Astrocyte (in vitro differentiated cells and primary cell): ENCODE results near the gene IGF2R. TPM values are rescaled to one million over a fixed set of nuclear protein-coding genes. Genes with fewer than 3 reads are reported as not detected.
A peak's percentile ranks its signal among the peaks of the same experiment; 100 is the strongest.

ENCODE experiments used
- DNase-seq: peaks from one replicate; pipeline ENCODE4 v3.0.0-alpha.2; 2010; ENCODE audit warnings: low read depth
- FAIRE-seq: peaks from 2 replicates; lab custom pipeline; 2011; peaks lifted over from hg19 to GRCh38; lab: Jason Lieb, UNC
- H2AFZ ChIP-seq: 2 replicates; pipeline ENCODE4 v1.6.0; 2012; ENCODE audit warnings: low read depth, low read length, inconsistent platforms
- H3K27ac ChIP-seq: 2 replicates; pipeline ENCODE4 v1.5.1; 2011; ENCODE audit warnings: low read depth, low read length, inconsistent platforms
- H3K27me3 ChIP-seq: 2 replicates; pipeline ENCODE4 v1.6.0; 2011; ENCODE audit warnings: low read length, inconsistent platforms; ENCODE audit not compliant: insufficient read depth
- H3K36me3 ChIP-seq: 2 replicates; pipeline ENCODE4 v1.5.1; 2011; ENCODE audit warnings: low read length, inconsistent platforms; ENCODE audit not compliant: insufficient read depth
- H3K4me1 ChIP-seq: 2 replicates; pipeline ENCODE4 v1.5.1; 2011; ENCODE audit warnings: low read length, inconsistent platforms; ENCODE audit not compliant: insufficient read depth
- H3K4me2 ChIP-seq: 2 replicates; pipeline ENCODE4 v1.6.0; 2012; ENCODE audit warnings: low read length, inconsistent platforms
- H3K4me3 ChIP-seq: 2 replicates; pipeline ENCODE4 v1.5.1; 2011; ENCODE audit warnings: low read depth, mild to moderate bottlenecking, low read length, inconsistent platforms; ENCODE audit not compliant: insufficient read depth
- H3K79me2 ChIP-seq: 2 replicates; pipeline ENCODE4 v1.6.0; 2012; ENCODE audit warnings: mild to moderate bottlenecking, low read length, inconsistent platforms; ENCODE audit not compliant: insufficient read depth
- H3K9ac ChIP-seq: 2 replicates; pipeline ENCODE4 v1.6.0; 2012; ENCODE audit warnings: mild to moderate bottlenecking, low read length, inconsistent platforms
- H3K9me3 ChIP-seq: 2 replicates; pipeline ENCODE4 v1.5.1; 2012; ENCODE audit warnings: low read depth, mild to moderate bottlenecking, low read length, inconsistent platforms; ENCODE audit not compliant: insufficient read depth
- H4K20me1 ChIP-seq: 2 replicates; pipeline ENCODE4 v1.6.0; 2012; ENCODE audit warnings: low read length, inconsistent platforms; ENCODE audit not compliant: insufficient read depth
- H3K27ac Mint-ChIP-seq: one replicate; pipeline ENCODE4 v1.8.0; 2021; ENCODE audit warnings: mild to moderate bottlenecking, mixed read lengths; ENCODE audit not compliant: unreplicated experiment
- H3K27me3 Mint-ChIP-seq: one replicate; pipeline ENCODE4 v1.8.0; 2021; ENCODE audit warnings: low read depth, mixed read lengths; ENCODE audit not compliant: unreplicated experiment
- H3K36me3 Mint-ChIP-seq: one replicate; pipeline ENCODE4 v1.8.0; 2021; ENCODE audit warnings: low read depth, mixed read lengths; ENCODE audit not compliant: unreplicated experiment
- H3K4me1 Mint-ChIP-seq: one replicate; pipeline ENCODE4 v1.8.0; 2021; ENCODE audit warnings: low read depth, mixed read lengths; ENCODE audit not compliant: unreplicated experiment
- H3K4me3 Mint-ChIP-seq: one replicate; pipeline ENCODE4 v1.8.0; 2021; ENCODE audit warnings: mild to moderate bottlenecking, moderate library complexity, mixed read lengths; ENCODE audit not compliant: unreplicated experiment
- H3K9me3 Mint-ChIP-seq: one replicate; pipeline ENCODE4 v1.8.0; 2021; ENCODE audit warnings: mild to moderate bottlenecking, mixed read lengths; ENCODE audit not compliant: unreplicated experiment
- EZH2 ChIP-seq: IDR thresholded peaks from 2 replicates; pipeline ENCODE4 v1.6.1; 2012; ENCODE audit warnings: mild to moderate bottlenecking, low read length, inconsistent platforms; ENCODE audit not compliant: insufficient read depth
- total RNA-seq: library from RNA; stranded (reverse); gene quantifications from 2 replicates; pipeline ENCODE4 v1.2.1, GENCODE V29; 2021
- TF ChIP-seq, protein P1 (sequence below): IDR thresholded peaks from 2 replicates; pipeline ENCODE4 v1.5.1; 2011; ENCODE audit warnings: low read depth, mild to moderate bottlenecking, inconsistent platforms, low read length, moderate library complexity; ENCODE audit not compliant: insufficient read depth

IGF2R gene
- total RNA-seq, 1 donor from 2014 or later, result 173 TPM

DNA sequence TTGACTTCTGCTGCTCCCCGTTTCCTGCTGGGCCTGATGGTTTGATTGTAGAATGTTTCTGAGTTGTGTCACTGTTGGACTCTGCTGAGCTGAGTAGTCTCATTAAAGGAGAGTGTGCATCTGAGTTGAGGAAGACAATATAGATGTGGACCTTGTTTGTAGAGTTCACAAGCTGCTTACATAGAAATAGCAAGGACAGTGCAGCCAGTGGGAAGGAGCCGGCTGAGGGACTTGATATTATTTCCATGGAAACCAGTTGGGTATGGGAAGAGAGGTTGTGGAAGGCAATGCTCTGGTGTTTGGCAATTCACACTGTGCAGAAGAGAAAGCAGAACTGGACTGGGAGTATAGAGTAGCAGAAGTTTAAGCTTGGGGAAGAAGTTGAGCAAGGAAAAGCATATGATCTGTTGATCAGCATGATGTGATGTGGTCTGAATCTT lies 14.8 kb downstream of the IGF2R start:
- Mint-ChIP-seq H3K27ac (no peak overlapping the region), H3K4me3 (peak overlapping the region; percentile 0), H3K4me1 (peaks cover 62% of the 10 kb centered on the region), H3K27me3 (no peaks in the 10 kb centered on the region), H3K36me3 (no peaks in the 10 kb centered on the region), H3K9me3 (no peaks in the 10 kb centered on the region)
- Histone ChIP-seq H2AFZ (no peak overlapping the region), H3K4me2 (peak overlapping the region; percentile 69), H3K27ac (peak overlapping the region; percentile 68), H3K9ac (peak overlapping the region; percentile 11), H3K27me3 (no peaks in the 10 kb centered on the region), H3K4me3 (no peak overlapping the region), H4K20me1 (peaks cover 82% of the 10 kb centered on the region), H3K36me3 (no peaks in the 10 kb centered on the region), H3K79me2 (peaks cover 96% of the 10 kb centered on the region), H3K4me1 (peaks cover 56% of the 10 kb centered on the region), H3K9me3 (no peaks in the 10 kb centered on the region)
- TF ChIP-seq, protein P1, sequence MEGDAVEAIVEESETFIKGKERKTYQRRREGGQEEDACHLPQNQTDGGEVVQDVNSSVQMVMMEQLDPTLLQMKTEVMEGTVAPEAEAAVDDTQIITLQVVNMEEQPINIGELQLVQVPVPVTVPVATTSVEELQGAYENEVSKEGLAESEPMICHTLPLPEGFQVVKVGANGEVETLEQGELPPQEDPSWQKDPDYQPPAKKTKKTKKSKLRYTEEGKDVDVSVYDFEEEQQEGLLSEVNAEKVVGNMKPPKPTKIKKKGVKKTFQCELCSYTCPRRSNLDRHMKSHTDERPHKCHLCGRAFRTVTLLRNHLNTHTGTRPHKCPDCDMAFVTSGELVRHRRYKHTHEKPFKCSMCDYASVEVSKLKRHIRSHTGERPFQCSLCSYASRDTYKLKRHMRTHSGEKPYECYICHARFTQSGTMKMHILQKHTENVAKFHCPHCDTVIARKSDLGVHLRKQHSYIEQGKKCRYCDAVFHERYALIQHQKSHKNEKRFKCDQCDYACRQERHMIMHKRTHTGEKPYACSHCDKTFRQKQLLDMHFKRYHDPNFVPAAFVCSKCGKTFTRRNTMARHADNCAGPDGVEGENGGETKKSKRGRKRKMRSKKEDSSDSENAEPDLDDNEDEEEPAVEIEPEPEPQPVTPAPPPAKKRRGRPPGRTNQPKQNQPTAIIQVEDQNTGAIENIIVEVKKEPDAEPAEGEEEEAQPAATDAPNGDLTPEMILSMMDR, result no peak
- TF ChIP-seq EZH2, result no peak
- no peak for FAIRE-seq
- no peak for DNase-seq

DNA sequence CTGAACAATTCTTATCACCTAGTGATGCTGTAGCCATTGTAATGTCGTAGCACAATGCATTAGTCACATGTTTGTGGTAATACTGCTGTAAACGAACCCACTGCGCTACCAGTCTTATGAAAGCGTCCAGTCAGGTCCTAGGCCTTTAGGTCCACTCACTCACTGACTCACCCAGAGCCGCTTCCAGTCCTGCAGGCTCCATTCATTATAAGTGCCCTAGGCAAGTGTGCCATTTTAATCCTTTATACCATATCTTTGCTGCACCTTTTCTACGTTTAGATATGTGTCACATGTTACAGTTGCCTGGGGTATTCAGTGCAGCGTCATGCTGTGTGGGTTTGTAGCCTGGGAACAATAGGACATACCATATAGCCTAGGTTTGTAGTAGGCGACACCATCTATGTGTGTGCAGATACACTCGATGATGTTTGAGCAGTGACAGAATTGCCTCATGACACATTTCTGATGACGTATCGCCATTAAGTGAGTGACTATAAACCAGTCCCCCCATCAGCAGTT lies 15.4 kb downstream of the IGF2R start:
- no peaks in the 10 kb centered on the region for H3K36me3 ChIP-seq
- peak overlapping the region; percentile 68 for H3K27ac ChIP-seq
- no peaks in the 10 kb centered on the region for H3K9me3 ChIP-seq
- TF ChIP-seq EZH2, result no peak
- FAIRE-seq, result no peak
- Mint-ChIP-seq H3K27ac (no peak overlapping the region), H3K4me3 (no peak overlapping the region), H3K36me3 (no peaks in the 10 kb centered on the region), H3K9me3 (no peaks in the 10 kb centered on the region), H3K27me3 (no peaks in the 10 kb centered on the region), H3K4me1 (peaks cover 62% of the 10 kb centered on the region)
- peaks cover 56% of the 10 kb centered on the region for H3K4me1 ChIP-seq
- no peaks in the 10 kb centered on the region for H3K27me3 ChIP-seq
- H2AFZ ChIP-seq, result no peak overlapping the region
- peaks cover 80% of the 10 kb centered on the region for H4K20me1 ChIP-seq
- peak overlapping the region; percentile 69 for H3K4me2 ChIP-seq
- peak; percentile 96 for DNase-seq
- no peak overlapping the region for H3K4me3 ChIP-seq
- H3K79me2 ChIP-seq, result peaks cover 96% of the 10 kb centered on the region
- peak overlapping the region; percentile 27 for H3K9ac ChIP-seq

DNA sequence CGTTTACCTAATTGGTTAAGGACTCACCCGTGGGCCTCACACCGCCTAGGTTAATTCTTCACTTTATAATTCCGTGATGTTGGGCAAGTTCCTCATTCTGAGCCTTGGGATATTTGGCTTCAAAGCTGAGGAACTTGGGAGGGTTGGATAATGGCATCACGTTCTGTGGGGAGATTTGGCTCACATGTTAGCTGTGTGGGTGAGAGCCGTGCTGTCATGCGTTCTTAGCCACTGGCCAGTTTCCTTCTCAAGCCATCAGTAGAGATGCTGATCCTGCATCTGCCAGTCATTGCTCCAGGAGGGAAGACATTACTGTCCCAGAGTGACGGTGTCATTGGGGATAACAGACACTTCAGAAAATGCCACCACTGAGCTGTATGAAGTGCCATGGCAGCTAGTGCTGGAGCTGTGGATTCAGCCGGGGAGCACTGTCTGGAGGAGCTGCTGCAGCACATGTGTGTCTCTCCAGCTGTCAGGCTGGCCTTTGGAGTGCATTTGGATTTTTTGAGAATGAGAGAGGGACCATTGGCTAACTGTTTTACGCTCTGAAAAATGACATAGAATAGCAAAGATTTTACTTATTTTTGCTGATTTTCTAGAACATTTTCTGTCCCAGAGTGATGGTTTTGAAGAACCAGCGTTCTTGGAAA lies 16.5 kb downstream of the IGF2R start:
- Histone ChIP-seq H3K36me3 (no peaks in the 10 kb centered on the region), H3K9me3 (no peaks in the 10 kb centered on the region), H3K27me3 (no peaks in the 10 kb centered on the region), H3K79me2 (peaks cover 98% of the 10 kb centered on the region), H3K27ac (peak overlapping the region; percentile 68), H3K4me3 (no peak overlapping the region), H3K9ac (no peak overlapping the region), H3K4me1 (peaks cover 62% of the 10 kb centered on the region), H3K4me2 (no peak overlapping the region), H2AFZ (no peak overlapping the region), H4K20me1 (peaks cover 81% of the 10 kb centered on the region)
- no peaks in the 10 kb centered on the region for H3K27me3 Mint-ChIP-seq
- no peak overlapping the region for H3K27ac Mint-ChIP-seq
- TF ChIP-seq, protein P1, result no peak
- no peak for TF ChIP-seq EZH2
- no peaks in the 10 kb centered on the region for H3K36me3 Mint-ChIP-seq
- H3K4me1 Mint-ChIP-seq, result peaks cover 61% of the 10 kb centered on the region
- H3K4me3 Mint-ChIP-seq, result no peak overlapping the region
- FAIRE-seq (no peak), DNase-seq (no peak)
- no peaks in the 10 kb centered on the region for H3K9me3 Mint-ChIP-seq
